Liver (tissue), 9 donors: ENCODE data around the gene BNC2. TPM values are rescaled to one million over a fixed set of nuclear protein-coding genes. Genes with fewer than 3 reads are reported as not detected.

Experiments
- DNase-seq: peaks from one replicate; pipeline ENCODE4 v3.0.0-alpha.2; 2017; ENCODE audit warnings: low spot score
- H3K27ac ChIP-seq, 2 donors: one replicate each; pipeline ENCODE4 v1.7.0; 2013; ENCODE audit warnings: inconsistent platforms in 2 of 2, low read length in 2 of 2, control low read depth in 1 of 2, low read depth in 1 of 2, mild to moderate bottlenecking in 1 of 2
- H3K27me3 ChIP-seq, 4 donors: one replicate each; pipeline versions ENCODE4 v1.6.1 to v1.7.0; 2013; ENCODE audit warnings: low read length in 3 of 4, inconsistent platforms in 1 of 4, mild to moderate bottlenecking in 1 of 4, moderate library complexity in 1 of 4; ENCODE audit not compliant: control insufficient read depth in 4 of 4, insufficient read depth in 4 of 4
- H3K36me3 ChIP-seq, 4 donors: one replicate each; pipeline versions ENCODE4 v1.6.1 to v1.7.0; 2013; ENCODE audit warnings: low read length in 3 of 4, mild to moderate bottlenecking in 3 of 4, low read depth in 1 of 4, moderate library complexity in 1 of 4; ENCODE audit not compliant: control insufficient read depth in 4 of 4, insufficient read depth in 3 of 4
- H3K4me1 ChIP-seq, 4 donors: one replicate each; pipeline versions ENCODE4 v1.6.1 to v1.7.0; 2013; ENCODE audit warnings: low read length in 3 of 4, mild to moderate bottlenecking in 3 of 4, moderate library complexity in 1 of 4; ENCODE audit not compliant: control insufficient read depth in 4 of 4, insufficient read depth in 4 of 4
- H3K4me3 ChIP-seq, 3 donors: one replicate each; pipeline versions ENCODE4 v1.6.1 to v1.7.0; 2013; ENCODE audit warnings: low read length in 3 of 3, control low read depth in 1 of 3, low read depth in 1 of 3, mild to moderate bottlenecking in 1 of 3
- H3K9ac ChIP-seq, 2 donors: one replicate each; pipeline ENCODE4 v1.7.0; 2013; ENCODE audit warnings: low read length in 2 of 2, mild to moderate bottlenecking in 2 of 2, moderate library complexity in 2 of 2, control low read depth in 1 of 2, low read depth in 1 of 2
- H3K9me3 ChIP-seq, 4 donors: one replicate each; pipeline versions ENCODE4 v1.6.1 to v1.7.0; 2013; ENCODE audit warnings: low read length in 3 of 4; ENCODE audit not compliant: control insufficient read depth in 4 of 4
- ATF3 ChIP-seq: IDR thresholded peaks from 2 replicates; pipeline ENCODE4 v1.6.1; 2016; ENCODE audit warnings: antibody characterized with exemption
- EGR1 ChIP-seq, 2 donors: IDR thresholded peaks; 2 replicates each; pipeline ENCODE4 v1.6.1; 2016 to 2018; ENCODE audit warnings: antibody characterized with exemption in 2 of 2, low read depth in 2 of 2
- FOXA1 ChIP-seq: IDR thresholded peaks from 2 replicates; pipeline ENCODE4 v1.6.1; 2016; ENCODE audit warnings: antibody characterized with exemption
- FOXA2 ChIP-seq: IDR thresholded peaks from 2 replicates; pipeline ENCODE4 v1.6.1; 2016; ENCODE audit warnings: antibody characterized with exemption
- GABPA ChIP-seq, 2 donors: IDR thresholded peaks in 1 of 2; conservative IDR thresholded peaks in 1 of 2; 2 replicates each; pipeline ENCODE4 v1.6.1; 2016; ENCODE audit warnings: antibody characterized with exemption in 2 of 2, mild to moderate bottlenecking in 1 of 2, moderate library complexity in 1 of 2
- HNF4A ChIP-seq, 2 donors: conservative IDR thresholded peaks; 2 replicates each; pipeline ENCODE4 v1.6.1; 2016; ENCODE audit warnings: antibody characterized with exemption in 2 of 2, mild to moderate bottlenecking in 2 of 2
- HNF4G ChIP-seq: IDR thresholded peaks from 2 replicates; pipeline ENCODE4 v1.6.1; 2016; ENCODE audit warnings: antibody characterized with exemption
- JUND ChIP-seq, 2 donors: IDR thresholded peaks; 2 replicates each; pipeline ENCODE4 v1.6.1; 2016; ENCODE audit warnings: antibody characterized with exemption in 2 of 2
- MAX ChIP-seq: IDR thresholded peaks from 2 replicates; pipeline ENCODE4 v1.6.1; 2016; ENCODE audit warnings: antibody characterized with exemption
- NR2F2 ChIP-seq: IDR thresholded peaks from 2 replicates; pipeline ENCODE4 v1.6.1; 2016; ENCODE audit warnings: antibody characterized with exemption
- RAD21 ChIP-seq, 2 donors: IDR thresholded peaks; 2 replicates each; pipeline ENCODE4 v1.6.1; 2016; ENCODE audit warnings: antibody characterized with exemption in 2 of 2, mild to moderate bottlenecking in 2 of 2
- RXRA ChIP-seq, 2 donors: IDR thresholded peaks; 2 replicates each; pipeline ENCODE4 v1.6.1; 2017 to 2018; ENCODE audit warnings: antibody characterized with exemption in 2 of 2, mild to moderate bottlenecking in 1 of 2
- SP1 ChIP-seq: IDR thresholded peaks from 2 replicates; pipeline ENCODE4 v1.6.1; 2018; ENCODE audit warnings: antibody characterized with exemption, mild to moderate bottlenecking
- TAF1 ChIP-seq: conservative IDR thresholded peaks from 2 replicates; pipeline ENCODE4 v1.6.1; 2016; ENCODE audit warnings: antibody characterized with exemption, mild to moderate bottlenecking
- YY1 ChIP-seq: IDR thresholded peaks from 2 replicates; pipeline ENCODE4 v1.6.1; 2016; ENCODE audit warnings: antibody characterized with exemption, mild to moderate bottlenecking
- ZBTB33 ChIP-seq: IDR thresholded peaks from 2 replicates; pipeline ENCODE4 v1.6.1; 2016; ENCODE audit warnings: antibody characterized with exemption
- WGBS: extraction: QIAGEN DNeasy Blood & Tissue Kit; methylation state at CpG from one replicate; pipeline ENCODE4 v1.1.7; 2013; 5-methylcytosine and 5-hydroxymethylcytosine counted together
- polyA plus RNA-seq, 2 donors: library from polyadenylated mRNA; stranded (reverse) in 1 of 2; unstranded in 1 of 2; fragments of 200-250 nt in 1 of 2; fragments of >200 nt in 1 of 2; fragmentation: Nextera tagmentation in 1 of 2; extraction: Ambion mirVana in 1 of 2; gene quantifications; one replicate each; pipeline versions ENCODE4 v1.2.1 to v1.2.3, GENCODE V29; 2013 to 2015
- total RNA-seq, 2 donors: library from RNA; depleted of rRNA; stranded (reverse); fragments of >200 nt; gene quantifications; one replicate each; pipeline ENCODE4 v1.2.3, GENCODE V29; 2014
- TF ChIP-seq, protein P1 (sequence below): IDR thresholded peaks from 2 replicates; pipeline ENCODE4 v1.6.1; 2016; ENCODE audit warnings: antibody characterized with exemption, mild to moderate bottlenecking
- TF ChIP-seq, protein P2 (sequence below): fragments of 150-350 bp; IDR thresholded peaks from 2 replicates; pipeline ENCODE4 v1.5.1; 2017; ENCODE audit warnings: improper control_type of control experiment, low read depth, low read length; ENCODE audit not compliant: missing input control
- donor health status: healthy.
- donor health status: healthy.
- donor health status: healthy.
- donor health status: healthy.
- donor health status: healthy.

The BNC2 gene
- total and polyA plus RNA-seq, 4 donors: 0.07 to 0.67 (median 0.08) TPM

GRCh38 chr9:16524823-16525222 lies 345.6 kb downstream of the BNC2 start:
- TF ChIP-seq JUND (IDR thresholded peaks at IDR 0.05): no peak
- TF ChIP-seq, protein P1, sequence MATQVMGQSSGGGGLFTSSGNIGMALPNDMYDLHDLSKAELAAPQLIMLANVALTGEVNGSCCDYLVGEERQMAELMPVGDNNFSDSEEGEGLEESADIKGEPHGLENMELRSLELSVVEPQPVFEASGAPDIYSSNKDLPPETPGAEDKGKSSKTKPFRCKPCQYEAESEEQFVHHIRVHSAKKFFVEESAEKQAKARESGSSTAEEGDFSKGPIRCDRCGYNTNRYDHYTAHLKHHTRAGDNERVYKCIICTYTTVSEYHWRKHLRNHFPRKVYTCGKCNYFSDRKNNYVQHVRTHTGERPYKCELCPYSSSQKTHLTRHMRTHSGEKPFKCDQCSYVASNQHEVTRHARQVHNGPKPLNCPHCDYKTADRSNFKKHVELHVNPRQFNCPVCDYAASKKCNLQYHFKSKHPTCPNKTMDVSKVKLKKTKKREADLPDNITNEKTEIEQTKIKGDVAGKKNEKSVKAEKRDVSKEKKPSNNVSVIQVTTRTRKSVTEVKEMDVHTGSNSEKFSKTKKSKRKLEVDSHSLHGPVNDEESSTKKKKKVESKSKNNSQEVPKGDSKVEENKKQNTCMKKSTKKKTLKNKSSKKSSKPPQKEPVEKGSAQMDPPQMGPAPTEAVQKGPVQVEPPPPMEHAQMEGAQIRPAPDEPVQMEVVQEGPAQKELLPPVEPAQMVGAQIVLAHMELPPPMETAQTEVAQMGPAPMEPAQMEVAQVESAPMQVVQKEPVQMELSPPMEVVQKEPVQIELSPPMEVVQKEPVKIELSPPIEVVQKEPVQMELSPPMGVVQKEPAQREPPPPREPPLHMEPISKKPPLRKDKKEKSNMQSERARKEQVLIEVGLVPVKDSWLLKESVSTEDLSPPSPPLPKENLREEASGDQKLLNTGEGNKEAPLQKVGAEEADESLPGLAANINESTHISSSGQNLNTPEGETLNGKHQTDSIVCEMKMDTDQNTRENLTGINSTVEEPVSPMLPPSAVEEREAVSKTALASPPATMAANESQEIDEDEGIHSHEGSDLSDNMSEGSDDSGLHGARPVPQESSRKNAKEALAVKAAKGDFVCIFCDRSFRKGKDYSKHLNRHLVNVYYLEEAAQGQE: no peak
- TF ChIP-seq NR2F2: no peak
- no peak for TF ChIP-seq EGR1 (IDR thresholded peaks at IDR 0.05; ENCODE audit: low read depth in 2 of 2)
- no peak for TF ChIP-seq RAD21 (IDR thresholded peaks at IDR 0.05)
- TF ChIP-seq FOXA2: no peak
- no peak for TF ChIP-seq ATF3
- TF ChIP-seq YY1: no peak
- no peak for TF ChIP-seq HNF4G
- no peak for TF ChIP-seq GABPA (IDR thresholded peaks at IDR 0.05 in 1 of 2, conservative IDR thresholded peaks at IDR 0.05 in 1 of 2)
- TF ChIP-seq HNF4A (conservative IDR thresholded peaks at IDR 0.05): no peak
- no peak for TF ChIP-seq MAX
- no peak for TF ChIP-seq TAF1
- TF ChIP-seq, protein P2, sequence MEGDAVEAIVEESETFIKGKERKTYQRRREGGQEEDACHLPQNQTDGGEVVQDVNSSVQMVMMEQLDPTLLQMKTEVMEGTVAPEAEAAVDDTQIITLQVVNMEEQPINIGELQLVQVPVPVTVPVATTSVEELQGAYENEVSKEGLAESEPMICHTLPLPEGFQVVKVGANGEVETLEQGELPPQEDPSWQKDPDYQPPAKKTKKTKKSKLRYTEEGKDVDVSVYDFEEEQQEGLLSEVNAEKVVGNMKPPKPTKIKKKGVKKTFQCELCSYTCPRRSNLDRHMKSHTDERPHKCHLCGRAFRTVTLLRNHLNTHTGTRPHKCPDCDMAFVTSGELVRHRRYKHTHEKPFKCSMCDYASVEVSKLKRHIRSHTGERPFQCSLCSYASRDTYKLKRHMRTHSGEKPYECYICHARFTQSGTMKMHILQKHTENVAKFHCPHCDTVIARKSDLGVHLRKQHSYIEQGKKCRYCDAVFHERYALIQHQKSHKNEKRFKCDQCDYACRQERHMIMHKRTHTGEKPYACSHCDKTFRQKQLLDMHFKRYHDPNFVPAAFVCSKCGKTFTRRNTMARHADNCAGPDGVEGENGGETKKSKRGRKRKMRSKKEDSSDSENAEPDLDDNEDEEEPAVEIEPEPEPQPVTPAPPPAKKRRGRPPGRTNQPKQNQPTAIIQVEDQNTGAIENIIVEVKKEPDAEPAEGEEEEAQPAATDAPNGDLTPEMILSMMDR: no peak
- no peak for TF ChIP-seq RXRA (IDR thresholded peaks at IDR 0.05)
- TF ChIP-seq SP1: no peak
- Histone ChIP-seq H3K27me3 (no peaks in the 10 kb centered on the region), H3K4me3 (no peak overlapping the region), H3K27ac (no peak overlapping the region), H3K4me1 (no peaks in the 10 kb centered on the region), H3K36me3 (peaks cover 0 to 1% (median 0%) of the 10 kb centered on the region in 4 donors), H3K9ac (no peak overlapping the region), H3K9me3 (peaks cover 0 to 2% (median 0%) of the 10 kb centered on the region in 4 donors)
- 61% methylated on average over 2 of the region's 2 CpGs for WGBS
- no peak for DNase-seq

DNA sequence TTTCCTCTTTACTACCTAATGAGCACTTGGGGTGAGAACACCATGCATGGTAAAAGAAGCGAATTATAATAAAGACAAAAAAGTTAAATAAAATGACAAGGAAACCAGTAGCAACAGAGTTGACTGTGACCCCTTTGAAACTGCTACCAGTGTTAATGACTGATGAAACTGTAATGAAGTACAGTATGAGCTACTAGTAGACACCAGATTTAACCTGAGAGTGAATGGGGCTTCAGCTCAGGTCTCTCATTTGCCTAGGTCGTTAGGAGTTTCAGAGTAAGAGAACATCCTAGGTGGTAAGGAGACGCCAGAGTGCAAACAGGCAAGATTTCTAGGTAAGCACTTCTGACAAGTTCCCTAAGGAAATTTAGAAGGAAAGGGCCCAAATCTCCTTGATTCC lies 346.4 kb downstream of the BNC2 start:
- Histone ChIP-seq H3K36me3 (peaks cover 0 to 1% (median 0%) of the 10 kb centered on the region in 4 donors), H3K27ac (no peak overlapping the region), H3K9ac (no peak overlapping the region), H3K4me1 (no peaks in the 10 kb centered on the region), H3K27me3 (no peaks in the 10 kb centered on the region), H3K9me3 (peaks cover 0 to 2% (median 0%) of the 10 kb centered on the region in 4 donors), H3K4me3 (no peak overlapping the region)
- WGBS: 78% methylated on average over 3 of the region's 3 CpGs
- DNase-seq: no peak
- TF ChIP-seq RAD21 (IDR thresholded peaks at IDR 0.05): no peak
- no peak for TF ChIP-seq ZBTB33
- no peak for TF ChIP-seq YY1
- TF ChIP-seq JUND (IDR thresholded peaks at IDR 0.05): no peak
- TF ChIP-seq MAX: no peak
- TF ChIP-seq GABPA (IDR thresholded peaks at IDR 0.05 in 1 of 2, conservative IDR thresholded peaks at IDR 0.05 in 1 of 2): no peak
- no peak for TF ChIP-seq FOXA2
- TF ChIP-seq, protein P2: no peak
- TF ChIP-seq ATF3: no peak
- no peak for TF ChIP-seq HNF4G
- no peak for TF ChIP-seq TAF1
- TF ChIP-seq NR2F2: no peak
- TF ChIP-seq FOXA1: no peak
- TF ChIP-seq RXRA (IDR thresholded peaks at IDR 0.05): no peak
- TF ChIP-seq EGR1 (IDR thresholded peaks at IDR 0.05; ENCODE audit: low read depth in 2 of 2): no peak
- TF ChIP-seq HNF4A (conservative IDR thresholded peaks at IDR 0.05): no peak
